Breast epithelium (tissue), 3 donors: ENCODE measurements around the gene LPCAT2.

Source experiments
- POLR2A ChIP-seq: fragments of 450-650 bp; IDR thresholded peaks from one replicate; pipeline ENCODE4 v1.6.1; 2016; ENCODE audit warnings: antibody characterized with exemption, mild to moderate bottlenecking, moderate library complexity
- TF ChIP-seq, protein P1 (sequence below), 3 donors: fragments of 450-650 bp; IDR thresholded peaks; one replicate each; pipeline ENCODE4 v1.5.1; 2016 to 2017; ENCODE audit warnings: antibody characterized with exemption in 3 of 3, mild to moderate bottlenecking in 3 of 3, moderate library complexity in 3 of 3

DNA sequence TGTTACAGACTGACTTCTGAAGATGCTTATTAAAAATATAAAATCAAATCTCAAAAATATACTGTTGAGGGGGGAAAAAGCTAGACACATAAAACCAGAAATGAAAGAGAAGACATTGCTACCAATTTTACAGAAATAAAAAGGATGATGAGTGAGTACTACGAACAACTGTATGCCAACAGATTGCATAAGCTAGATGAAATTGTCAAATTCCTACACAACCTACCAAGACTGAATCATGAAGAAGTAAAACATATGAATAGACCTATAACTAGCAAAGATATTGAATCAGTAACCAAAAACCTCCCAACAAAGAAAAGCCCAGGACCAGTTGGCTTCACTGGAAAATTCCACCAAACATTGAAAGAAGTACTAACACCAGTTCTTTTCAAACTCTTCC lies 54.1 kb downstream of the LPCAT2 start:
- TF ChIP-seq, protein P1, sequence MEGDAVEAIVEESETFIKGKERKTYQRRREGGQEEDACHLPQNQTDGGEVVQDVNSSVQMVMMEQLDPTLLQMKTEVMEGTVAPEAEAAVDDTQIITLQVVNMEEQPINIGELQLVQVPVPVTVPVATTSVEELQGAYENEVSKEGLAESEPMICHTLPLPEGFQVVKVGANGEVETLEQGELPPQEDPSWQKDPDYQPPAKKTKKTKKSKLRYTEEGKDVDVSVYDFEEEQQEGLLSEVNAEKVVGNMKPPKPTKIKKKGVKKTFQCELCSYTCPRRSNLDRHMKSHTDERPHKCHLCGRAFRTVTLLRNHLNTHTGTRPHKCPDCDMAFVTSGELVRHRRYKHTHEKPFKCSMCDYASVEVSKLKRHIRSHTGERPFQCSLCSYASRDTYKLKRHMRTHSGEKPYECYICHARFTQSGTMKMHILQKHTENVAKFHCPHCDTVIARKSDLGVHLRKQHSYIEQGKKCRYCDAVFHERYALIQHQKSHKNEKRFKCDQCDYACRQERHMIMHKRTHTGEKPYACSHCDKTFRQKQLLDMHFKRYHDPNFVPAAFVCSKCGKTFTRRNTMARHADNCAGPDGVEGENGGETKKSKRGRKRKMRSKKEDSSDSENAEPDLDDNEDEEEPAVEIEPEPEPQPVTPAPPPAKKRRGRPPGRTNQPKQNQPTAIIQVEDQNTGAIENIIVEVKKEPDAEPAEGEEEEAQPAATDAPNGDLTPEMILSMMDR (IDR thresholded peaks at IDR 0.05) = no peak
- no peak for TF ChIP-seq POLR2A
